ENCODE measurements around the gene MICAL3.

GRCh38 chr22:17916226-17916889 lies 108.0 kb downstream of the MICAL3 start:
- TF ChIP-seq EGR1 (IDR thresholded peaks at IDR 0.05; ENCODE audit: borderline replicate concordance, low read depth, low read length), result no peak
- no peak for TF ChIP-seq POLR2A (IDR thresholded peaks at IDR 0.05; ENCODE audit: control extremely low read depth in 1 of 2, low read depth in 2 of 2, low read length in 2 of 2)
- TF ChIP-seq, protein P1, sequence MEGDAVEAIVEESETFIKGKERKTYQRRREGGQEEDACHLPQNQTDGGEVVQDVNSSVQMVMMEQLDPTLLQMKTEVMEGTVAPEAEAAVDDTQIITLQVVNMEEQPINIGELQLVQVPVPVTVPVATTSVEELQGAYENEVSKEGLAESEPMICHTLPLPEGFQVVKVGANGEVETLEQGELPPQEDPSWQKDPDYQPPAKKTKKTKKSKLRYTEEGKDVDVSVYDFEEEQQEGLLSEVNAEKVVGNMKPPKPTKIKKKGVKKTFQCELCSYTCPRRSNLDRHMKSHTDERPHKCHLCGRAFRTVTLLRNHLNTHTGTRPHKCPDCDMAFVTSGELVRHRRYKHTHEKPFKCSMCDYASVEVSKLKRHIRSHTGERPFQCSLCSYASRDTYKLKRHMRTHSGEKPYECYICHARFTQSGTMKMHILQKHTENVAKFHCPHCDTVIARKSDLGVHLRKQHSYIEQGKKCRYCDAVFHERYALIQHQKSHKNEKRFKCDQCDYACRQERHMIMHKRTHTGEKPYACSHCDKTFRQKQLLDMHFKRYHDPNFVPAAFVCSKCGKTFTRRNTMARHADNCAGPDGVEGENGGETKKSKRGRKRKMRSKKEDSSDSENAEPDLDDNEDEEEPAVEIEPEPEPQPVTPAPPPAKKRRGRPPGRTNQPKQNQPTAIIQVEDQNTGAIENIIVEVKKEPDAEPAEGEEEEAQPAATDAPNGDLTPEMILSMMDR (IDR thresholded peaks at IDR 0.05; ENCODE audit: control extremely low read depth in 1 of 3, insufficient read depth in 1 of 3, low read depth in 1 of 3, low read length in 3 of 3), result no peak
- TF ChIP-seq GTF2F1 (IDR thresholded peaks at IDR 0.05; ENCODE audit: borderline replicate concordance, low read depth, low read length), result no peak
